ENCODE results near the gene OR6B1. TPM values are rescaled to one million over a fixed set of nuclear protein-coding genes. Genes with fewer than 3 reads are reported as not detected.

Gene OR6B1
- total and polyA plus RNA-seq, 2 experiments from 2014 or later = not detected

GRCh38 chr7:144048648-144049047 is 48.5 kb downstream of the OR6B1 start, which contains the start of gene OR2A5:
TSS of gene OR2A5 (plus strand) at chr7:144048948. CDS start at chr7:144050402, 1,454 bp downstream.
- Histone ChIP-seq H3K9me2 (ENCODE audit: insufficient read depth) (no peaks in the 10 kb centered on the region), H2AFZ (no peak within 1 kb of the TSS; the same call in 1 of the 2 replicates), H3K4me3 (no peak within 1 kb of the TSS), H3K79me2 (replicated peaks; ENCODE audit: insufficient read depth) (no peaks in the 10 kb centered on the region), H3K4me1 (ENCODE audit: insufficient read depth) (no peaks in the 10 kb centered on the region), H4K20me1 (replicated peaks; ENCODE audit: insufficient read depth) (no peaks in the 10 kb centered on the region), H3K27ac (ENCODE audit: low read depth) (no peak within 1 kb of the TSS), H3K27me3 (ENCODE audit: insufficient read depth) (no peaks in the 10 kb centered on the region), H3F3A (replicated peaks; ENCODE audit: low read depth) (no peaks in the 10 kb centered on the region), H3K36me3 (ENCODE audit: insufficient read depth) (no peaks in the 10 kb centered on the region), H3K4me2 (no peak within 1 kb of the TSS)
- ATAC-seq (no peak), DNase-seq (ENCODE audit: low spot score) (no peak)
- H3K27me3 Mint-ChIP-seq (ENCODE audit: insufficient read depth, low read depth, poor library complexity) = no peaks in the 10 kb centered on the region
- H3K4me1 Mint-ChIP-seq = no peaks in the 10 kb centered on the region
- H3K4me3 Mint-ChIP-seq = no peak within 1 kb of the TSS
- no peaks in the 10 kb centered on the region for H3K9me3 Mint-ChIP-seq
- no peak within 1 kb of the TSS for H3K27ac Mint-ChIP-seq
- TF ChIP-seq CREB1 (CRISPR knock-in tag; IDR thresholded peaks at IDR 0.05; ENCODE audit: low read depth) (no peak), STAT1 (IDR thresholded peaks at IDR 0.05; ENCODE audit: unreplicated experiment) (no peak), EZH2phosphoT487 (IDR thresholded peaks at IDR 0.05; ENCODE audit: unreplicated experiment) (no peak), ZNF331 (CRISPR knock-in tag; IDR thresholded peaks at IDR 0.05; ENCODE audit: low read depth) (no peak), JUNB (IDR thresholded peaks at IDR 0.05; ENCODE audit: unreplicated experiment) (no peak), POLR2AphosphoS5 (IDR thresholded peaks at IDR 0.05; ENCODE audit: low read depth) (no peak), CTCF (conservative IDR thresholded peaks at IDR 0.05; ENCODE audit: low read depth in 2 of 2) (no peak)
- TF ChIP-seq, protein P1, sequence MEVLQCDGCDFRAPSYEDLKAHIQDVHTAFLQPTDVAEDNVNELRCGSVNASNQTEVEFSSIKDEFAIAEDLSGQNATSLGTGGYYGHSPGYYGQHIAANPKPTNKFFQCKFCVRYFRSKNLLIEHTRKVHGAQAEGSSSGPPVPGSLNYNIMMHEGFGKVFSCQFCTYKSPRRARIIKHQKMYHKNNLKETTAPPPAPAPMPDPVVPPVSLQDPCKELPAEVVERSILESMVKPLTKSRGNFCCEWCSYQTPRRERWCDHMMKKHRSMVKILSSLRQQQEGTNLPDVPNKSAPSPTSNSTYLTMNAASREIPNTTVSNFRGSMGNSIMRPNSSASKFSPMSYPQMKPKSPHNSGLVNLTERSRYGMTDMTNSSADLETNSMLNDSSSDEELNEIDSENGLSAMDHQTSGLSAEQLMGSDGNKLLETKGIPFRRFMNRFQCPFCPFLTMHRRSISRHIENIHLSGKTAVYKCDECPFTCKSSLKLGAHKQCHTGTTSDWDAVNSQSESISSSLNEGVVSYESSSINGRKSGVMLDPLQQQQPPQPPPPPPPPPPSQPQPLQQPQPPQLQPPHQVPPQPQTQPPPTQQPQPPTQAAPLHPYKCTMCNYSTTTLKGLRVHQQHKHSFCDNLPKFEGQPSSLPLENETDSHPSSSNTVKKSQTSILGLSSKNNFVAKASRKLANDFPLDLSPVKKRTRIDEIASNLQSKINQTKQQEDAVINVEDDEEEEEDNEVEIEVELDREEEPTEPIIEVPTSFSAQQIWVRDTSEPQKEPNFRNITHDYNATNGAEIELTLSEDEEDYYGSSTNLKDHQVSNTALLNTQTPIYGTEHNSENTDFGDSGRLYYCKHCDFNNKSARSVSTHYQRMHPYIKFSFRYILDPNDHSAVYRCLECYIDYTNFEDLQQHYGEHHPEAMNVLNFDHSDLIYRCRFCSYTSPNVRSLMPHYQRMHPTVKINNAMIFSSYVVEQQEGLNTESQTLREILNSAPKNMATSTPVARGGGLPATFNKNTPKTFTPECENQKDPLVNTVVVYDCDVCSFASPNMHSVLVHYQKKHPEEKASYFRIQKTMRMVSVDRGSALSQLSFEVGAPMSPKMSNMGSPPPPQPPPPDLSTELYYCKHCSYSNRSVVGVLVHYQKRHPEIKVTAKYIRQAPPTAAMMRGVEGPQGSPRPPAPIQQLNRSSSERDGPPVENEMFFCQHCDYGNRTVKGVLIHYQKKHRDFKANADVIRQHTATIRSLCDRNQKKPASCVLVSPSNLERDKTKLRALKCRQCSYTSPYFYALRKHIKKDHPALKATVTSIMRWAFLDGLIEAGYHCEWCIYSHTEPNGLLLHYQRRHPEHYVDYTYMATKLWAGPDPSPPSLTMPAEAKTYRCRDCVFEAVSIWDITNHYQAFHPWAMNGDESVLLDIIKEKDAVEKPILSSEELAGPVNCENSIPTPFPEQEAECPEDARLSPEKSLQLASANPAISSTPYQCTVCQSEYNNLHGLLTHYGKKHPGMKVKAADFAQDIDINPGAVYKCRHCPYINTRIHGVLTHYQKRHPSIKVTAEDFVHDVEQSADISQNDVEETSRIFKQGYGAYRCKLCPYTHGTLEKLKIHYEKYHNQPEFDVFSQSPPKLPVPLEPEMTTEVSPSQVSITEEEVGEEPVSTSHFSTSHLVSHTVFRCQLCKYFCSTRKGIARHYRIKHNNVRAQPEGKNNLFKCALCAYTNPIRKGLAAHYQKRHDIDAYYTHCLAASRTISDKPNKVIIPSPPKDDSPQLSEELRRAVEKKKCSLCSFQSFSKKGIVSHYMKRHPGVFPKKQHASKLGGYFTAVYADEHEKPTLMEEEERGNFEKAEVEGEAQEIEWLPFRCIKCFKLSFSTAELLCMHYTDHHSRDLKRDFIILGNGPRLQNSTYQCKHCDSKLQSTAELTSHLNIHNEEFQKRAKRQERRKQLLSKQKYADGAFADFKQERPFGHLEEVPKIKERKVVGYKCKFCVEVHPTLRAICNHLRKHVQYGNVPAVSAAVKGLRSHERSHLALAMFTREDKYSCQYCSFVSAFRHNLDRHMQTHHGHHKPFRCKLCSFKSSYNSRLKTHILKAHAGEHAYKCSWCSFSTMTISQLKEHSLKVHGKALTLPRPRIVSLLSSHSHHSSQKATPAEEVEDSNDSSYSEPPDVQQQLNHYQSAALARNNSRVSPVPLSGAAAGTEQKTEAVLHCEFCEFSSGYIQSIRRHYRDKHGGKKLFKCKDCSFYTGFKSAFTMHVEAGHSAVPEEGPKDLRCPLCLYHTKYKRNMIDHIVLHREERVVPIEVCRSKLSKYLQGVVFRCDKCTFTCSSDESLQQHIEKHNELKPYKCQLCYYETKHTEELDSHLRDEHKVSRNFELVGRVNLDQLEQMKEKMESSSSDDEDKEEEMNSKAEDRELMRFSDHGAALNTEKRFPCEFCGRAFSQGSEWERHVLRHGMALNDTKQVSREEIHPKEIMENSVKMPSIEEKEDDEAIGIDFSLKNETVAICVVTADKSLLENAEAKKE (CRISPR knock-in tag; IDR thresholded peaks at IDR 0.05) = no peak
- H3K36me3 Mint-ChIP-seq (ENCODE audit: low read depth) = no peaks in the 10 kb centered on the region
